HCT116 (cell line): ENCODE data around the gene FOXP1. TPM values are rescaled to one million over a fixed set of nuclear protein-coding genes. Genes with fewer than 3 reads are reported as not detected.

ENCODE experiments used
- ATAC-seq: fragments of 200-7000 bp; cut with Tn5 transposase; 2 replicates; pipeline ENCODE4 v1.9.1; 2020; ENCODE audit warnings: mild to moderate bottlenecking, moderate library complexity
- BruUV-seq: library from RNA; stranded (reverse); fragments of 400-500 nt; replicated peaks from 2 replicates; lab custom pipeline; 2021; lab: Mats Ljungman, UMichigan
- CTCF ChIA-PET: fragments of 300-600 bp; sonication (Branson Sonifier 250); formaldehyde crosslinking; loops from one replicate; lab custom pipeline; 2021; ENCODE audit warnings: antibody characterized with exemption; lab: Charles Lee
- POLR2A ChIA-PET: fragments of 300-600, 350-600 bp; sonication (Branson Sonifier 250); formaldehyde crosslinking; loops from one replicate; lab custom pipeline; 2021; ENCODE audit warnings: antibody characterized with exemption; lab: Charles Lee
- RAD21 ChIA-PET, 2 experiments: fragments of 300-600 bp; sonication (Branson Sonifier 250); formaldehyde crosslinking; loops; one replicate each; lab custom pipeline; 2023; ENCODE audit warnings: low total read pairs in 2 of 2; ENCODE audit not compliant: uncharacterized antibody in 2 of 2, unreplicated experiment in 2 of 2, low non-redundant PET in 1 of 2; lab: Charles Lee
- DNase-seq: peaks from one replicate; pipeline ENCODE4 v3.0.0-alpha.2; 2010; ENCODE audit warnings: low read depth, low spot score
- H2AFZ ChIP-seq: fragments of 200-600 bp; shearing (Covaris generic), sonication (generic); 2 replicates; pipeline ENCODE4 v1.6.1; 2017; ENCODE audit warnings: low read depth, mixed run types, mixed read lengths, antibody characterized with exemption, low read length; ENCODE audit not compliant: poor library complexity, severe bottlenecking
- H3K27ac ChIP-seq: 2 replicates; pipeline ENCODE4 v1.5.1; 2012; ENCODE audit warnings: low read depth, low read length
- H3K27me3 ChIP-seq: fragments of 200-600 bp; sonication (generic); 2 replicates; pipeline ENCODE4 v1.6.1; 2016; ENCODE audit warnings: mixed run types, low read length, mixed read lengths; ENCODE audit not compliant: insufficient read depth
- H3K36me3 ChIP-seq, 2 experiments: fragments of 200-500 bp in 1 of 2; fragments of 200-600 bp in 1 of 2; sonication (Bioruptor generic) in 1 of 2; sonication (generic) in 1 of 2; 2 replicates each; pipeline versions ENCODE4 v1.5.1 to v1.6.1; 2014 to 2016; ENCODE audit warnings: low read length in 2 of 2, inconsistent platforms in 1 of 2, mixed read lengths in 1 of 2, mixed run types in 1 of 2; ENCODE audit not compliant: insufficient read depth in 2 of 2, control insufficient read depth in 1 of 2
- H3K4me1 ChIP-seq, 2 experiments: fragments of 200-600 bp in 1 of 2; sonication (generic) in 1 of 2; 2 replicates each; pipeline versions ENCODE4 v1.5.1 to v1.6.1; 2012 to 2017; ENCODE audit warnings: low read length in 2 of 2, inconsistent platforms in 1 of 2, mild to moderate bottlenecking in 1 of 2, mixed read lengths in 1 of 2, mixed run types in 1 of 2, moderate library complexity in 1 of 2; ENCODE audit not compliant: insufficient read depth in 2 of 2, control insufficient read depth in 1 of 2
- H3K4me2 ChIP-seq: fragments of 200-600 bp; sonication (generic); 2 replicates; pipeline ENCODE4 v1.6.1; 2017; ENCODE audit warnings: mixed run types, low read length, mixed read lengths
- H3K4me3 ChIP-seq, 2 experiments: fragments of 200-600 bp in 1 of 2; sonication (generic) in 1 of 2; replicated peaks in 1 of 2; 2 replicates each; pipeline ENCODE4 v1.5.1; 2011 to 2016; ENCODE audit warnings: low read length in 2 of 2, control low read depth in 1 of 2, low read depth in 1 of 2, mild to moderate bottlenecking in 1 of 2, mixed read lengths in 1 of 2, mixed run types in 1 of 2
- H3K79me2 ChIP-seq: fragments of 200-600 bp; sonication (generic); 2 replicates; pipeline ENCODE4 v1.6.1; 2017; ENCODE audit warnings: mild to moderate bottlenecking, mixed run types, low read length, moderate library complexity, mixed read lengths; ENCODE audit not compliant: insufficient read depth
- H3K9ac ChIP-seq: fragments of 200-600 bp; sonication (generic); 2 replicates; pipeline ENCODE4 v1.6.1; 2016; ENCODE audit warnings: low read length, mixed read lengths
- H3K9me2 ChIP-seq: fragments of 200-600 bp; sonication (generic), shearing (Covaris generic); 2 replicates; pipeline ENCODE4 v1.6.1; 2017; ENCODE audit warnings: mixed run types, mild to moderate bottlenecking, moderate library complexity; ENCODE audit not compliant: insufficient read depth
- H3K9me3 ChIP-seq, 2 experiments: fragments of 200-500 bp in 1 of 2; fragments of 200-600 bp in 1 of 2; sonication (Bioruptor generic) in 1 of 2; sonication (generic) in 1 of 2; 2 replicates each; pipeline ENCODE4 v1.6.1; 2014 to 2017; ENCODE audit warnings: low read length in 2 of 2, mixed read lengths in 2 of 2, inconsistent platforms in 1 of 2, low read depth in 1 of 2, mild to moderate bottlenecking in 1 of 2, mixed run types in 1 of 2, moderate library complexity in 1 of 2; ENCODE audit not compliant: control insufficient read depth in 1 of 2, insufficient read depth in 1 of 2
- H4K20me1 ChIP-seq: fragments of 200-600 bp; sonication (generic), shearing (Covaris generic); 2 replicates; pipeline ENCODE4 v1.6.1; 2017; ENCODE audit warnings: mixed run types, mild to moderate bottlenecking, moderate library complexity; ENCODE audit not compliant: insufficient read depth
- ATF3 ChIP-seq: IDR thresholded peaks from 2 replicates; pipeline ENCODE4 v1.6.1; 2012
- CTCF ChIP-seq, 3 experiments: fragments of 200-600 bp in 1 of 3; sonication (generic) in 1 of 3; IDR thresholded peaks in 2 of 3; conservative IDR thresholded peaks in 1 of 3; 2 replicates each; pipeline ENCODE4 v1.5.1; 2012 to 2017; ENCODE audit warnings: low read depth in 2 of 3, low read length in 2 of 3, antibody characterized with exemption in 1 of 3, borderline replicate concordance in 1 of 3, control low read depth in 1 of 3, mild to moderate bottlenecking in 1 of 3, mixed read lengths in 1 of 3, mixed run types in 1 of 3, moderate library complexity in 1 of 3; ENCODE audit not compliant: insufficient read depth in 1 of 3
- POLR2AphosphoS5 ChIP-seq: IDR thresholded peaks from 2 replicates; pipeline ENCODE4 v1.6.1; 2011; ENCODE audit warnings: mild to moderate bottlenecking, low read depth, low read length, moderate library complexity
- REST ChIP-seq: IDR thresholded peaks from 2 replicates; pipeline ENCODE4 v1.6.1; 2012; ENCODE audit warnings: low read depth
- SRF ChIP-seq: IDR thresholded peaks from 2 replicates; pipeline ENCODE4 v1.6.1; 2012; ENCODE audit warnings: low read depth
- intact Hi-C: fragments of 100-400 bp; cut with micrococcal nuclease; formaldehyde crosslinking; loops from 2 replicates; pipeline ENCODE4 v1.10.0; 2022
- total RNA-seq: library from RNA; stranded (reverse); gene quantifications from one replicate; pipeline ENCODE4 v1.2.1, GENCODE V29; 2021; ENCODE audit not compliant: unreplicated experiment

Gene FOXP1
- total RNA-seq, 1 experiment from 2014 or later, result 11.4 TPM

GRCh38 chr3:71245971-71246880, 337.3 kb downstream of the FOXP1 start:
- RAD21 ChIA-PET, result no interaction called here
- TF ChIP-seq POLR2AphosphoS5 (no peak), CTCF (IDR thresholded peaks at IDR 0.05 in 2 of 3, conservative IDR thresholded peaks at IDR 0.05 in 1 of 3; ENCODE audit: borderline replicate concordance in 1 of 3, insufficient read depth in 1 of 3, low read depth in 2 of 3, low read length in 2 of 3) (no peak), ATF3 (no peak), REST (no peak), SRF (no peak)
- TF ChIP-seq, all 23 proteins: peak for 0
- Histone ChIP-seq H3K27me3 (peaks cover 2% of the 10 kb centered on the region; the same call in 1 of the 2 replicates), H3K4me3 (no peak overlapping the region), H3K9me2 (no peaks in the 10 kb centered on the region), H3K4me2 (no peak overlapping the region), H3K9ac (no peak overlapping the region), H3K36me3 (no peaks in the 10 kb centered on the region), H3K27ac (no peak overlapping the region), H3K79me2 (no peaks in the 10 kb centered on the region), H3K9me3 (no peaks in the 10 kb centered on the region), H2AFZ (no peak overlapping the region), H3K4me1 (no peaks in the 10 kb centered on the region), H4K20me1 (no peaks in the 10 kb centered on the region; the same call in 1 of the 2 replicates)
- DNase-seq (no peak), ATAC-seq (no peak)
- ChIA-PET CTCF (no interaction called here), POLR2A (no interaction called here)
- no TSS peak for BruUV-seq
- intact Hi-C loops, result no loop called here
